ENCODE measurements around the gene RHBDD3.

- TF ChIP-seq, protein P1, sequence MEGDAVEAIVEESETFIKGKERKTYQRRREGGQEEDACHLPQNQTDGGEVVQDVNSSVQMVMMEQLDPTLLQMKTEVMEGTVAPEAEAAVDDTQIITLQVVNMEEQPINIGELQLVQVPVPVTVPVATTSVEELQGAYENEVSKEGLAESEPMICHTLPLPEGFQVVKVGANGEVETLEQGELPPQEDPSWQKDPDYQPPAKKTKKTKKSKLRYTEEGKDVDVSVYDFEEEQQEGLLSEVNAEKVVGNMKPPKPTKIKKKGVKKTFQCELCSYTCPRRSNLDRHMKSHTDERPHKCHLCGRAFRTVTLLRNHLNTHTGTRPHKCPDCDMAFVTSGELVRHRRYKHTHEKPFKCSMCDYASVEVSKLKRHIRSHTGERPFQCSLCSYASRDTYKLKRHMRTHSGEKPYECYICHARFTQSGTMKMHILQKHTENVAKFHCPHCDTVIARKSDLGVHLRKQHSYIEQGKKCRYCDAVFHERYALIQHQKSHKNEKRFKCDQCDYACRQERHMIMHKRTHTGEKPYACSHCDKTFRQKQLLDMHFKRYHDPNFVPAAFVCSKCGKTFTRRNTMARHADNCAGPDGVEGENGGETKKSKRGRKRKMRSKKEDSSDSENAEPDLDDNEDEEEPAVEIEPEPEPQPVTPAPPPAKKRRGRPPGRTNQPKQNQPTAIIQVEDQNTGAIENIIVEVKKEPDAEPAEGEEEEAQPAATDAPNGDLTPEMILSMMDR (IDR thresholded peaks at IDR 0.05; ENCODE audit: low read depth, low read length): no peak
- no peak for TF ChIP-seq EZH2phosphoT487 (IDR thresholded peaks at IDR 0.05; ENCODE audit: low read depth)
Observed at GRCh38 chr22:29224859-29225410, 42.8 kb downstream of the RHBDD3 start.
